Mesendoderm (in vitro differentiated cells): Measurements from ENCODE around the gene SPATA33.
A peak's percentile ranks its signal among the peaks of the same experiment; 100 is the strongest.
"Not testable (repeated sequence)": the region's sequence is repeated elsewhere in the genome, so short reads cannot be mapped to it uniquely, and the experiment has no call there.

ENCODE experiments used
- DNase-seq: peaks from one replicate; pipeline ENCODE4 v3.0.0; 2013
- H2AK5ac ChIP-seq: 2 replicates; pipeline ENCODE4 v1.6.1; 2013; ENCODE audit warnings: low read length, inconsistent platforms
- H2BK120ac ChIP-seq: 2 replicates; pipeline ENCODE4 v1.6.1; 2013; ENCODE audit warnings: low read depth, mild to moderate bottlenecking, low read length, moderate library complexity, mixed read lengths
- H2BK15ac ChIP-seq: replicated peaks from 2 replicates; pipeline ENCODE4 v1.6.1; 2013; ENCODE audit warnings: low read depth, mild to moderate bottlenecking, moderate library complexity
- H2BK5ac ChIP-seq: 2 replicates; pipeline ENCODE4 v1.6.1; 2013; ENCODE audit warnings: low read length, inconsistent platforms
- H3K18ac ChIP-seq: 2 replicates; pipeline ENCODE4 v1.6.1; 2013; ENCODE audit warnings: mild to moderate bottlenecking, low read length, mixed read lengths
- H3K23ac ChIP-seq: one replicate; pipeline ENCODE4 v1.6.1; 2013; ENCODE audit warnings: low read length
- H3K27ac ChIP-seq: 2 replicates; pipeline ENCODE4 v1.5.1; 2013; ENCODE audit warnings: low read depth, mild to moderate bottlenecking, inconsistent platforms, low read length, moderate library complexity
- H3K27me3 ChIP-seq: 2 replicates; pipeline ENCODE4 v1.6.1; 2013; ENCODE audit warnings: low read length, control low read depth, mild to moderate bottlenecking, inconsistent platforms; ENCODE audit not compliant: insufficient read depth, poor library complexity
- H3K36me3 ChIP-seq: 2 replicates; pipeline ENCODE4 v1.6.1; 2013; ENCODE audit warnings: low read length, inconsistent platforms; ENCODE audit not compliant: control insufficient read depth, insufficient read depth
- H3K4ac ChIP-seq: one replicate; pipeline ENCODE4 v1.6.1; 2013; ENCODE audit warnings: low read depth, mild to moderate bottlenecking, low read length, moderate library complexity
- H3K4me1 ChIP-seq: 2 replicates; pipeline ENCODE4 v1.6.1; 2013; ENCODE audit warnings: low read depth, low read length, inconsistent platforms; ENCODE audit not compliant: control insufficient read depth
- H3K4me2 ChIP-seq: 2 replicates; pipeline ENCODE4 v1.6.1; 2013; ENCODE audit warnings: low read length
- H3K4me3 ChIP-seq: 2 replicates; pipeline ENCODE4 v1.5.1; 2013; ENCODE audit warnings: mild to moderate bottlenecking, low read length
- H3K56ac ChIP-seq: one replicate; pipeline ENCODE4 v1.6.1; 2013; ENCODE audit warnings: low read length
- H3K79me1 ChIP-seq: 2 replicates; pipeline ENCODE4 v1.6.1; 2013; ENCODE audit warnings: low read length, inconsistent platforms
- H3K79me2 ChIP-seq: 2 replicates; pipeline ENCODE4 v1.6.1; 2013; ENCODE audit warnings: mild to moderate bottlenecking, low read length; ENCODE audit not compliant: control insufficient read depth, insufficient read depth
- H3K9ac ChIP-seq: 2 replicates; pipeline ENCODE4 v1.6.1; 2013; ENCODE audit warnings: low read length, inconsistent platforms
- H4K5ac ChIP-seq: one replicate; pipeline ENCODE4 v1.6.1; 2013; ENCODE audit warnings: low read length
- H4K8ac ChIP-seq: one replicate; pipeline ENCODE4 v1.6.1; 2013; ENCODE audit warnings: low read depth, mild to moderate bottlenecking, control low read depth, low read length, moderate library complexity
- WGBS: extraction: QIAGEN DNeasy Blood & Tissue Kit; methylation state at CpG from one replicate; pipeline ENCODE4 v1.1.7; 2013; ENCODE audit warnings: low lambda C conversion rate, missing lambda C conversion rate; ENCODE audit not compliant: insufficient coverage; ENCODE audit errors: extremely low coverage; 5-methylcytosine and 5-hydroxymethylcytosine counted together

Gene SPATA33

DNA sequence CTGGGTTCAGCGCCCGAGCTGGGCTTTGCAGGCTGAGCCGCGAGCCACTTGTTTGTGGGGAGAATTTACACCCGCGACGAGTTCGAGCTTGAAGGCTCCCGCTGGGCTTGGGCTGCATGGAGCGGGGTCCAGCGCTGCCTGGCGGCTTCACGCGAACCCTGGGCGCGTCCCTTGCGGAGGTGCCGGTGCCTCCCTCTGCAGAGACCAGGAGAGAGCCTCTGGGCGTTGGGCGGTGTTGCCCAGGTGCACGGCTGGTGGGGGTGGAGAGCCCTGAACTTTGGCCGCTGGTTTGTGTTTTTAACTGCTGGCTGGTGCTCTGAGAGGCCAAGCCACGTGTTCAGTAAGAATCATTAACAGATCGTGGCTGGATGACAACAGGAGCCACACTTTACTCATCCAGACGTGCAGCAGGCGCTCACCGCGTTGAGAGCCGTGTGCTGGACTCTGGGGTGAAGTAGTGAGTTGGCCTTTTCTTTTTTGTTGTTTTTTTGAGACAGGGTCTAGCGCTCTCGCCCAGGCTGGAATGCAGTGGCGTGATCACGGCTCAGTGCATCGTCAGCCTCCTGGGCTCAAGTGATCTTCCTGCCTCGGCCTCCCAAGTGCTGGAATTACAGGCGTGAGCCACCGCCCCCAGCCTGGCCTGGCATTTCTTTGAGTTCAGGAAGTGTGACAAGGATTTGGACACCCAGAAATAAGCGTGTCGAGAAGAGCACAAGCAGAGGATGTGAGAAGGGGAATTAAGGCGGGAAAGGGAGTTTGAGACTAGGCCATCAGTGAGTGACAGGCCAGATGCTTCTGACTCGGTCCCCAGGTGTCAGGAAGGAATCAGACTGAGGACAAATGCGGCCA lies 29.7 kb downstream of the SPATA33 start:
- no peaks in the 10 kb centered on the region for H3K27me3 ChIP-seq
- H3K23ac ChIP-seq: peak overlapping the region; percentile 72
- H3K18ac ChIP-seq: no peak overlapping the region
- H4K8ac ChIP-seq: no peak overlapping the region
- no peak overlapping the region for H2BK120ac ChIP-seq
- no peak overlapping the region for H2BK15ac ChIP-seq
- WGBS: no CpG with 5 or more reads among the region's 42 CpGs
- H2AK5ac ChIP-seq: no peak overlapping the region
- H3K79me1 ChIP-seq: peaks cover 7% of the 10 kb centered on the region
- no peak overlapping the region for H4K5ac ChIP-seq
- peaks cover 2% of the 10 kb centered on the region for H3K4me1 ChIP-seq
- peak overlapping the region; percentile 70 for H3K4me3 ChIP-seq
- H3K79me2 ChIP-seq: peaks cover 5% of the 10 kb centered on the region
- peak overlapping the region; percentile 66 for H3K4ac ChIP-seq
- H3K9ac ChIP-seq: peak overlapping the region; percentile 93
- H3K56ac ChIP-seq: peak overlapping the region; percentile 89
- H3K36me3 ChIP-seq: peaks cover 4% of the 10 kb centered on the region
- peak overlapping the region; percentile 51 for H3K27ac ChIP-seq
- DNase-seq: peak; percentile 69
- peak overlapping the region; percentile 89 for H3K4me2 ChIP-seq
- peak overlapping the region; percentile 84 for H2BK5ac ChIP-seq

DNA sequence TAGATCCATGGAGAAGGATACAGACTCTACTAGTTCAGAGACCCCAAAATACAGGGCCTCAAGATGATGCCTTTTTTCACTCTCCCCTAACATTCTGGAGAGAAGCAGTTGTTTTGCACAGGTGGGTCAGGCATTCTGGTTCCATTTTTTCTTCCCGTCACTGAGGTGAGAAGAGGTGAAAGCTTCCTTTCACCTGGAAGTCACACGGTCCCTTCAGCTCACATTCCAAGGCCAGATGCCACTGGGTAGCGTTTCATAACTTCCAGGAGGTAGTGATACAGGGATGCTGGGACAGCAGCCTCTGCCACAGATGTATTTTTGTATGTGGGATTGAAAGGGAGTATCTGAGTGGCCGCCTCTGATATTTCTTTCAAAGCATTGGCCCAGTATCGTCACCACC lies 30.8 kb downstream of the SPATA33 start:
- Histone ChIP-seq H3K4me2 (no peak overlapping the region), H3K79me2 (peaks cover 5% of the 10 kb centered on the region), H4K5ac (no peak overlapping the region), H2AK5ac (no peak overlapping the region), H4K8ac (no peak overlapping the region), H3K4ac (no peak overlapping the region), H3K79me1 (peaks cover 7% of the 10 kb centered on the region), H3K9ac (no peak overlapping the region), H2BK120ac (no peak overlapping the region), H3K27me3 (no peaks in the 10 kb centered on the region), H3K36me3 (peaks cover 6% of the 10 kb centered on the region), H3K4me3 (no peak overlapping the region), H3K18ac (no peak overlapping the region), H3K4me1 (peaks cover 2% of the 10 kb centered on the region), H2BK15ac (no peak overlapping the region), H2BK5ac (no peak overlapping the region), H3K56ac (no peak overlapping the region), H3K23ac (no peak overlapping the region), H3K27ac (no peak overlapping the region)
- no CpG with 5 or more reads among the region's 5 CpGs for WGBS
- DNase-seq: no peak

DNA sequence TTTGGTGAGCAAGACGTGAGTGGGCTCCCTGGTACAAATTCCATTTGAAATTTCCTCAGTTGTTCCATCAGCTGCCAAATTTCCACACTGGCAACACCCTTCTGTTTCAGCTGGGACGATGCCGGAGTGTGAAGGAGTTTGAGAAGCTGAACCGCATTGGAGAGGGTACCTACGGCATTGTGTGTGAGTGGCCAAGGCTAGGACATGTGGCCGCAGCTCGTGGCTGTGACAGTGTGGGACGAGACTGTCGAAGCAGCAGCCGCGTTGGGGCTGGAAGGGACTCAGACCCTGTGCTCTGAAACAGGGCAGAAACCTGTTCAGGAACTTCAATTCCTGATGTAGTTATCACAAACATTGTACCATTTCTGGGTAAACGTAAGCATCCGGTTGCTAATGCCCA lies 31.5 kb downstream of the SPATA33 start:
- H3K4me1 ChIP-seq: peaks cover 2% of the 10 kb centered on the region
- H4K8ac ChIP-seq: no peak overlapping the region
- H3K4me2 ChIP-seq: no peak overlapping the region
- H3K4me3 ChIP-seq: no peak overlapping the region
- no peak overlapping the region for H3K27ac ChIP-seq
- H3K4ac ChIP-seq: no peak overlapping the region
- H3K27me3 ChIP-seq: no peaks in the 10 kb centered on the region
- no peak overlapping the region for H3K18ac ChIP-seq
- DNase-seq: no peak
- no CpG with 5 or more reads among the region's 13 CpGs for WGBS
- H3K79me2 ChIP-seq: peaks cover 5% of the 10 kb centered on the region
- no peak overlapping the region for H4K5ac ChIP-seq
- no peak overlapping the region for H2AK5ac ChIP-seq
- H3K9ac ChIP-seq: no peak overlapping the region
- H2BK15ac ChIP-seq: no peak overlapping the region
- H3K79me1 ChIP-seq: peaks cover 7% of the 10 kb centered on the region
- H3K56ac ChIP-seq: no peak overlapping the region
- H2BK120ac ChIP-seq: no peak overlapping the region
- H3K36me3 ChIP-seq: peaks cover 8% of the 10 kb centered on the region
- H3K23ac ChIP-seq: no peak overlapping the region
- no peak overlapping the region for H2BK5ac ChIP-seq

DNA sequence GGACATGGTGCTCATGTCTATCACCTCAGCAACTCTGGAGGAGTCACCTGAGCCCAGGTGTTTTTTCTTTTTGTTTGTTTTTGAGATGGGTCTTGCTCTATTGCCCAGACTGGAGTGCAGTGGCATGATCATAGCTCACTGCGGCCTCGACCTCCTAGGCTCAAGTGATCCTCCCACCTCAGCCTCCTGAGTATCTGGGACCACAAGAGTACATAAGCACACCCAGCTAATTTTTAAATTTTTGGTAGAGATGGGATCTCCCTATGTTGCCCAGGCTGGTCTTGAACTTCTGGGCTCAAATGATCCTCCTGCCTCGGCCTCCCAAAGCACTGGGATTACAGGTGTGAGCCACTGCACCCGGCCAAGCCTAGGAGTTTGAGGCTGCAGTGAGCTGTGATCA lies 32.0 kb downstream of the SPATA33 start:
- not testable (repeated sequence) for DNase-seq, H3K18ac ChIP-seq

DNA sequence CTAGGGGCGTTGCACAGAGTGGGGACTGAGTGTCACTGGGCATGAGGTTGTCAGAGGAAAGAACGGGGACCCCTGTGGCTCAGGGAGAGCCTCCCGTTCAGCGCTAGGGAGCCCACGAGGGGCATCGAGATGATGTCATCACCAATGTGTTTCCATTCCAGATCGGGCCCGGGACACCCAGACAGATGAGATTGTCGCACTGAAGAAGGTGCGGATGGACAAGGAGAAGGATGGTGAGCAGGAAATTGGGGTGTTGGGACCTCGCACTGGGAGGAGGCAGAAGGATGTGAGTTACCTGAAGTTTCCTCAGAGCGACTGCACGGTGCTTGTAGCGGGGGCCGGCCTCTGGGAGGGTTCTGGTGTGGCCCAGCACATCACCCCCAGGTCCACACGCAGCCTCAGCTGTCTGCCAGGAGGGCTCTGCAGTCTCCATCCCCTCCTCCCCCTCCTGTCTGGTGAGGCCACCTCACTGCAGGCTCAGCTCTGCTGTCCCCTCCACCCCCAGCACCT lies 32.8 kb downstream of the SPATA33 start:
- WGBS: no CpG with 5 or more reads among the region's 16 CpGs
- H2BK5ac ChIP-seq: no peak overlapping the region
- H3K4me1 ChIP-seq: peaks cover 2% of the 10 kb centered on the region
- H3K9ac ChIP-seq: no peak overlapping the region
- H2BK15ac ChIP-seq: no peak overlapping the region
- no peak overlapping the region for H3K27ac ChIP-seq
- peaks cover 10% of the 10 kb centered on the region for H3K36me3 ChIP-seq
- H3K56ac ChIP-seq: no peak overlapping the region
- H3K4me2 ChIP-seq: no peak overlapping the region
- H3K4me3 ChIP-seq: no peak overlapping the region
- H3K23ac ChIP-seq: no peak overlapping the region
- H4K8ac ChIP-seq: no peak overlapping the region
- peaks cover 7% of the 10 kb centered on the region for H3K79me1 ChIP-seq
- DNase-seq: no peak
- no peak overlapping the region for H2AK5ac ChIP-seq
- H3K79me2 ChIP-seq: peaks cover 5% of the 10 kb centered on the region
- no peak overlapping the region for H4K5ac ChIP-seq
- H3K27me3 ChIP-seq: no peaks in the 10 kb centered on the region
- no peak overlapping the region for H2BK120ac ChIP-seq
- no peak overlapping the region for H3K18ac ChIP-seq
- H3K4ac ChIP-seq: no peak overlapping the region

More for the DNA sequence above, 32.0 kb downstream of the SPATA33 start:
- H4K8ac ChIP-seq, H3K4me1 ChIP-seq, H3K56ac ChIP-seq, H3K4me3 ChIP-seq, H3K9ac ChIP-seq, H4K5ac ChIP-seq, H3K27ac ChIP-seq, H2AK5ac ChIP-seq, H3K27me3 ChIP-seq, H3K23ac ChIP-seq, H3K4me2 ChIP-seq, H3K79me2 ChIP-seq, H3K4ac ChIP-seq, H3K79me1 ChIP-seq, H2BK120ac ChIP-seq, H2BK5ac ChIP-seq, H2BK15ac ChIP-seq: not testable (repeated sequence)
- peaks cover 10% of the 10 kb centered on the region for H3K36me3 ChIP-seq
- WGBS: no CpG with 5 or more reads among the region's 4 CpGs
